RKO (cell line): ENCODE data around the gene FMNL3.

ENCODE experiments used
- DNase-seq: peaks from one replicate; pipeline ENCODE4 v3.0.0-alpha.2; 2016; ENCODE audit warnings: low spot score

FMNL3 gene

GRCh38 chr12:49708851-49709250 lies 1.6 kb upstream of the FMNL3 start:
- no peak for DNase-seq

- no peak for DNase-seq
These were observed 575 bp upstream of the FMNL3 start for GRCh38 chr12:49707812-49708147.

- peak; percentile 46 for DNase-seq
These were observed 666 bp downstream of the FMNL3 start for GRCh38 chr12:49706351-49707127.

GRCh38 chr12:49705479-49706134 lies 1.6 kb downstream of the FMNL3 start:
- peak; percentile 90 for DNase-seq

- peak; percentile 54 for DNase-seq
These were observed 3.5 kb downstream of the FMNL3 start for GRCh38 chr12:49703647-49704137.

- no peak for DNase-seq
These were observed 4.5 kb downstream of the FMNL3 start for GRCh38 chr12:49702676-49703215.

- no peak for DNase-seq
These were observed 5.2 kb downstream of the FMNL3 start for GRCh38 chr12:49702009-49702408.

- no peak for DNase-seq
These were observed 8.3 kb downstream of the FMNL3 start for GRCh38 chr12:49698619-49699545.

- no peak for DNase-seq
These were observed 9.4 kb downstream of the FMNL3 start for GRCh38 chr12:49697808-49698207.

- DNase-seq: no peak
These were observed 10.5 kb downstream of the FMNL3 start for GRCh38 chr12:49696723-49697122.

GRCh38 chr12:49693931-49694444 lies 13.2 kb downstream of the FMNL3 start:
- no peak for DNase-seq

GRCh38 chr12:49692851-49693250 lies 14.4 kb downstream of the FMNL3 start:
- no peak for DNase-seq

- DNase-seq: no peak
These were observed 17.4 kb downstream of the FMNL3 start for GRCh38 chr12:49689785-49690184.

- DNase-seq: no peak
These were observed 18.0 kb downstream of the FMNL3 start for GRCh38 chr12:49689237-49689636.

GRCh38 chr12:49687941-49688340 lies 19.3 kb downstream of the FMNL3 start:
- DNase-seq: no peak

- DNase-seq: no peak
These were observed 22.8 kb downstream of the FMNL3 start for GRCh38 chr12:49684310-49684854.

GRCh38 chr12:49683599-49684309 lies 23.5 kb downstream of the FMNL3 start:
- no peak for DNase-seq

GRCh38 chr12:49680075-49680474 lies 27.1 kb downstream of the FMNL3 start:
- no peak for DNase-seq

GRCh38 chr12:49678711-49679110 lies 28.5 kb downstream of the FMNL3 start:
- DNase-seq: no peak

GRCh38 chr12:49675137-49675536 lies 32.1 kb downstream of the FMNL3 start:
- no peak for DNase-seq
